C4-2B (cell line): ENCODE data around the gene PLEKHG4.

Experiments used
- ZFX ChIP-seq: fragments of 450-650 bp; IDR thresholded peaks from 2 replicates; pipeline ENCODE4 v1.6.1; 2017
- TF ChIP-seq, protein P1 (sequence below): fragments of 450-650 bp; conservative IDR thresholded peaks from 2 replicates; pipeline ENCODE4 v1.5.1; 2017; ENCODE audit warnings: mild to moderate bottlenecking

DNA sequence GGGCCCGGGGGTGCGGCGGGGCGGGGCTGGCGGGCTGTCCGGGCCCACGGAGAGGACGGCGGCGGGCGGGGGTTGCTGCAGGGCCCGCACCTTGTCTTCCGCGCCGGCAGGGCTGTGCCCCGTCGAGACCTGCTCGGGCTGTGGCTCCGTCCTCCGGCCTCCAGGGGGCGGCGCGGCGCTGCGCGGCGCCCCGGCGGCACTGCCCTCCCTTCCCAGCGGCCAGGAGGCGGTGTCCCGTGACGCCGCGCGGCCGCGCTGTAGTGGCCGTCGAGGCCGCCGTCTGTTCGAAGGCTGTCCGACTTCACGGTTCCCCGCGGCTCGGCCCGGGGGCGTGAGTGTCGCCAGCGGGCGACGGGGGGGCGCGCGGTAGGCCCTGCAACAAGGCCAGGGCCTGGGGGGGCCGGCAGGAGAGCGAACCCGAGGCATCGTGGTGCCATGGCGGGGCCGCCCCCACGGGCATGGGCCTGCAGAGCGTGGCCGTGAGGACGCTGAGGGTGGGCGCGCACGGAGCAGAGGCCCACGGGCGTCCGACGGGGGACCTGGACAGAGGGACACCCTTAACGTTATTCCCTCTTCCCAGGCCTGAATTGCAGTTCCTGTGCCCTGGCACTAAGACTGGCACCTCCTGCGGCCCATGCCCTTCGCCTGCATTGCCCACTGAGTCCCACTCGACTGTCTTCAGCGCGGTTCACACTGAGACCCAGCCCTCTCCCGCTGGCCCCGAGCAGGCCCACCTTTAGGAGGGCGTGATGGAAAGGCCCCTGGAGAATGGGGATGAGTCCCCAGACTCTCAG lies at the start of gene PLEKHG4:
- TF ChIP-seq, protein P1, sequence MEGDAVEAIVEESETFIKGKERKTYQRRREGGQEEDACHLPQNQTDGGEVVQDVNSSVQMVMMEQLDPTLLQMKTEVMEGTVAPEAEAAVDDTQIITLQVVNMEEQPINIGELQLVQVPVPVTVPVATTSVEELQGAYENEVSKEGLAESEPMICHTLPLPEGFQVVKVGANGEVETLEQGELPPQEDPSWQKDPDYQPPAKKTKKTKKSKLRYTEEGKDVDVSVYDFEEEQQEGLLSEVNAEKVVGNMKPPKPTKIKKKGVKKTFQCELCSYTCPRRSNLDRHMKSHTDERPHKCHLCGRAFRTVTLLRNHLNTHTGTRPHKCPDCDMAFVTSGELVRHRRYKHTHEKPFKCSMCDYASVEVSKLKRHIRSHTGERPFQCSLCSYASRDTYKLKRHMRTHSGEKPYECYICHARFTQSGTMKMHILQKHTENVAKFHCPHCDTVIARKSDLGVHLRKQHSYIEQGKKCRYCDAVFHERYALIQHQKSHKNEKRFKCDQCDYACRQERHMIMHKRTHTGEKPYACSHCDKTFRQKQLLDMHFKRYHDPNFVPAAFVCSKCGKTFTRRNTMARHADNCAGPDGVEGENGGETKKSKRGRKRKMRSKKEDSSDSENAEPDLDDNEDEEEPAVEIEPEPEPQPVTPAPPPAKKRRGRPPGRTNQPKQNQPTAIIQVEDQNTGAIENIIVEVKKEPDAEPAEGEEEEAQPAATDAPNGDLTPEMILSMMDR, result peak; percentile 94
- peak; percentile 81 for TF ChIP-seq ZFX
